GM12872 (cell line): ENCODE data around the gene SLC26A1.

ENCODE experiments used
- CTCF ChIP-seq: IDR thresholded peaks from 3 replicates; pipeline ENCODE4 v1.5.1; 2011; ENCODE audit warnings: low read depth, mild to moderate bottlenecking, low read length, moderate library complexity; ENCODE audit not compliant: insufficient read depth

SLC26A1 gene

GRCh38 chr4:993111-994029 lies at the start of gene SLC26A1:
Gene SLC26A1 (minus strand): TSS chr4:993404. CDS start chr4:991703, 1,701 bp downstream.
- no peak for TF ChIP-seq CTCF

- no peak for TF ChIP-seq CTCF
Measured at GRCh38 chr4:1042352-1043055, 49.3 kb upstream of the SLC26A1 start.

- TF ChIP-seq CTCF: no peak
Measured at GRCh38 chr4:1041936-1042330, 48.7 kb upstream of the SLC26A1 start.

GRCh38 chr4:1041147-1041935 lies 48.1 kb upstream of the SLC26A1 start:
- TF ChIP-seq CTCF: no peak

- no peak for TF ChIP-seq CTCF
Measured at GRCh38 chr4:1040344-1041146, 47.3 kb upstream of the SLC26A1 start.

- TF ChIP-seq CTCF: no peak
Measured at GRCh38 chr4:1039493-1040343, 46.5 kb upstream of the SLC26A1 start.
